ENCODE measurements around the gene WASF3.

The WASF3 gene

GRCh38 chr13:26590379-26590778 lies 32.9 kb downstream of the WASF3 start:
- DNase-seq (ENCODE audit: low read depth): no peak

DNA sequence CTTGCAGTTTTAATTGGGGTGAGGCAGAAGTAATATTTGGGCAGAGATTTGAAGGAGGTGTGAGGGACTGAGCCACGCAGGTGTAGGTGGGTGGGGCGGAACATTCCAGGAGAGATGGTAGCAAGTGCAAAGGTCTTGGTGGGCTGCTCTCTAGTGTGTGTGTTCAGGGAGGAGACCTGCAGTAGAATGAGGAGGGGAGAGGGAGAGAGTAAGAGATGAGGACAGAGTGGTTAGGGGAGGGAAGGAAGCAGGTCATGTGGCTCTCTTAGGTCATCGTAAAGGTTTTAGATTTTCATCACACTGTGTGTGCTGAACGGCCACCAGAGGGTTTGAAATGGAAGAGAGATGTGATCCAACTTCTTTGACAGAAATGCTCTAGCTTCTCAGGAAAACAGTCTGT lies 33.5 kb downstream of the WASF3 start:
- no peak for DNase-seq (ENCODE audit: low read depth)

- DNase-seq (ENCODE audit: low read depth): no peak
These were observed 34.2 kb downstream of the WASF3 start for GRCh38 chr13:26591672-26592071.

DNA sequence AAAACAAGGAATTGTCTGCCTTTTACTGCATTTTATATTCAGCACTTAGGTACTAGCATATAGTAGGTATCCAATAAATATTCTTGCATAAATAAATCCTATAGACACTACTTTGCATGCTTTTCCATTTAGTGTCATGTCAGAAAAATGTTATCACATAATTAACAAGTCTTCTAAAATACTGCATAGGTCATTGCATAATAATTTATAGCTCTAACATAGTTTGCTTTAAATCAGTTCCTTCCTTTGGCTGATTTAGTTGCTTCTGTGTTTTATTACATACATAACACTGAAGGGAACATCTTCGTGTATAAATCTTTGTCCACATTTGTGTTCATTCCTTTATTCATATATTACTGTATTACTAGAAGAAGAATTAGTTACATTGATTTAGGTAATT lies 36.2 kb downstream of the WASF3 start:
- DNase-seq (ENCODE audit: low read depth): no peak

DNA sequence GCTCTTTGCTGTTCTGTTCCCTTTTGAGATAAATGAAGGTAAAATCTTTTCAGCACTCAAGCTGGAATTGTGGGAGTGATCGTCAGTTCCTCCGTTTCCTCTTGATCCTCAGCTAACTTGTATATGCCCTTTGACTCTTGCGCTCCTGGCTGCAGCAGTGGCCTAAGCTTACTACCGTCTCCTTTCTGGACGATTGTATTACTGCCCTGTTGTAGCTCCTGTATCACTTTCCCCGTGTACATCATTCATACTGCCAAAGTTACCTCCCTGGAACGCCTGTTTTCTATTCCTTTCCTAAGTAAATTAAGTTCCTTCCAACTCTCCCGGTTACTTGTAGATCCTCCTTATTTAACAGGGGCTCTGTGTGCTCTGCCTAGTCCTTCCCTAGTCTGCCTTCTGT lies 36.9 kb downstream of the WASF3 start:
- no peak for DNase-seq (ENCODE audit: low read depth)

DNA sequence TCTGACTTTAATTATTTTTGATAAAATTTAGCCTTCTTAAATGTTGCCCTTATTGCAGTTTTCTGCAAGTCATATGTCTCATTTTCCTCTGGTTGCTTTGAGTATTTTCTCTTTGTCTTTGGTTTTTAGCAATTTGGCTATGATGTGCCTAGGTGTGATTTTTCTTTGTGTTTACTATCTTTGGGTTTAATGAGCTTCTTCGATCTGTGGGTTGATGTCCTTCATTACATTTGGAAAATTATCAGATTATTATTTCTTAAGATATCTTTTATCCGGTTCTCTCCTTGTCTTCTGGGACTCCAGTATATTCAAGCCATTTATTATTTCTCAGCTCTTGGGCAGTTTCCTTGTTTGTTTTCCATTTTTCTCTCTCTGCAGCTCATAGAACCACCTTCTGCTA lies 39.0 kb downstream of the WASF3 start:
- no peak for DNase-seq (ENCODE audit: low read depth)

- DNase-seq (ENCODE audit: low read depth): no peak
These were observed 41.9 kb downstream of the WASF3 start for GRCh38 chr13:26599403-26599802.

DNA sequence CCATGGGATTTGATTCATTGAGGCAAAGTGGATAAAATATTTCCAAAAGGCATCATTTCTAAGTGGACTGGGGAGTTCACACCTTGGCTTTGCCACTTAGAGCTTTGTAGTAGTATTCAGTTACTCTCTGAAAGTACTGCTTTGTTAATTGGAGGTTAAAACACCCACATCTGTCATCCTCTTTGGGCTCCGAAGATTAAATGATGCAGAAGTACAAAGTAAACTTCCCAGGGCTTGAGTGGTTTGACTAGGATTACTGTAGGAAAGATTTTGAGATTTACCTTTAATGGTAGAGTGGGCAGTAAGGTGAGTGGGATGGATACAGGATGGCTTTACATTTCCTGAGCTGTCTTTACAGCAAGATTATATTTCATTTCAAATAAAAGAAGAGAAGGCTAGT lies 42.4 kb downstream of the WASF3 start:
- no peak for DNase-seq (ENCODE audit: low read depth)

GRCh38 chr13:26600343-26600742 lies 42.9 kb downstream of the WASF3 start:
- peak; percentile 33 for DNase-seq (ENCODE audit: low read depth)

DNA sequence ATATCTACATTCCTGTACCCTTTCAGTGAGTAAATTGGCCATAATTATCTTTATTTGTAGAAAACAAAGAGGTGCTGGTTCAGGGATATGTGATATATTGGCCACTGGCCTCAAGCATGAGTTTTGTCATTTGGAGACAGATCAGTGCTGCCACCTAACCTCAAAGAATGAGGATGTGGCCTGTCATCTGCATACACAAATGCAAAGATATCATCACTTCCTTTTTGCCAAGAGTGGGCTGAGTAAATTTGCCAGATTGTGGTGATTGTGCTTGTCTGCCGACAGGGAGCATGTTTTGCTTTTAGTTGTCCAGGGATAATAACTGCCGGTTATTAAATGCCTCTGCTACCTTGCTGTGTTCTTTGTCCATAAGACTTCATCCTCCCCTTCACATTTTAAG lies 44.2 kb downstream of the WASF3 start:
- peak; percentile 32 for DNase-seq (ENCODE audit: low read depth)

DNA sequence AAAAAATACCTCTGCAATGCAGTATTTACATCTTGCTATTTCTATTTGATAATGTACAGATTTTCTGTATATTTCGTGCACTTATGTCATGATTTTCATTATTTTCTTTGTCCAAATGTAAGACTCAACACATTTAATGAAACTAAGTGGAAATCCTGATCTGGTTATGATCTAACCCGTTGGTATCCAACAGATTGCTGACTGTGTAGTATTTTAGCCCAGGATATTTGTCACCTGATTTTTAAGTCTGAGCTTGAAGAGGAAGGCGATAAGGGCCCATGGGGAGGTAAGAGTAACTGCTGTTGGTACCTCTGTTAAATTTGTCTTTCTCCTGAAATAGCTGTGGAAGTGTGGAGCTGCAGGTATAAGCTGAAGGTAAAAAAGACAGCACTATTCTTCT lies 45.3 kb downstream of the WASF3 start:
- no peak for DNase-seq (ENCODE audit: low read depth)

DNA sequence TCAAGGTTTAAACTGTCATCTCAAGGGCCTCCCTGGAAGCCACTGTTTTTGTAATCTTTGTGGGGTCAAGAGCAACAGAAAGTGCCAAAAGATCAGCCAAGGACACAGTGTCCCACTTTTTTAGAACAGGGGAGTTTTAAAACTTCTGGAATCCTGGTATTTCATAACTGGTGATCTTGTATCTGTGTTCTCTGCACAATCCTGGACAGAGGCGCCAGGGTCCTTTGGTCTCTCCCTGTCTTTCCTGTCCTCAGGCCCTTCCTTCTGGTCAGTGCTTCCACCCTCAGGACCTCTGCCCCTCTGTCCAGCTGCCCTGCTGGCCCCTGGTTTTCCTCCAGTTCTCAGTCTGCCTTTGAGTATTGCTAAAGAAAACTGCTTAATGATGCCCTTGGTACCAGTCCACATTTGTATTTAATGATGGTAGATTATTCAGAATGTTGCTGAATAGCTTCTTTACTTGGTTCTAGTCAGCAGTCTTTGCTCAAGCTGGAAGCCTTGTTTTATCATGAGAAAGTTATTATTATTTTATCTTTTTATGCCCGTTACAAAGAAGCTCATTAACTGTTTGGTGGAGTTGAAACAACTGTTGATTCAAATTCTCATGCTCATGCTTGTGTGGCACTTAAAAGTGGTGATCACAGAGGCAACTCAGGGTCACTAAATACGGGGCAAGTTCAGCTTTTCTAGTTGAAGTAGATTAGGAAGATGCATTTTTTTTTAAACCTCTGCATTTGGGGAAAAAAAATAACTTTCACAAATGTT lies 47.5 kb downstream of the WASF3 start:
- DNase-seq (ENCODE audit: low read depth): no peak

DNA sequence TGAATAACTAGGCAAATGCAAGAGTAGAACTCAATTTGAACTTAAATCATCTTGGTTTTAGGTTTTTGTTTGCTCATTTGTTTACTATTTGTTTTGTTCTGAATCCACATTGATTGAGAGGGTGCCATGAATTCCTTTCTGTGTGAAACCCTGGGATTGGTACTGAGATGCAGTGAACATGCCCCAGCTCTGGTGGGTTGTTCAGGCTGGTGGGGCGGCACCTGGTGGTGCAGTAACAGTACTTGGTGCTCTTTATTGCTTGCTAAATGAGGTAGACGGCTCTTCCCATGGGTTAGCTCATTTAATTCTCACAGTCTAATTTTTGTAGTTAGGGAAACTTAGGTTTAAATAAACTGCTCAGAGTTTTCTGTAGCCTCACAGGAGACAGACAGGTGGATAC lies 48.4 kb downstream of the WASF3 start:
- DNase-seq (ENCODE audit: low read depth): no peak

GRCh38 chr13:26606631-26607030 lies 49.1 kb downstream of the WASF3 start:
- no peak for DNase-seq (ENCODE audit: low read depth)

GRCh38 chr13:26614721-26615120 lies 57.2 kb downstream of the WASF3 start:
- DNase-seq (ENCODE audit: low read depth): no peak

- peak; percentile 43 for DNase-seq (ENCODE audit: low read depth)
These were observed 58.6 kb downstream of the WASF3 start for GRCh38 chr13:26616126-26616525.

GRCh38 chr13:26618726-26619125 lies 61.2 kb downstream of the WASF3 start:
- no peak for DNase-seq (ENCODE audit: low read depth)

DNA sequence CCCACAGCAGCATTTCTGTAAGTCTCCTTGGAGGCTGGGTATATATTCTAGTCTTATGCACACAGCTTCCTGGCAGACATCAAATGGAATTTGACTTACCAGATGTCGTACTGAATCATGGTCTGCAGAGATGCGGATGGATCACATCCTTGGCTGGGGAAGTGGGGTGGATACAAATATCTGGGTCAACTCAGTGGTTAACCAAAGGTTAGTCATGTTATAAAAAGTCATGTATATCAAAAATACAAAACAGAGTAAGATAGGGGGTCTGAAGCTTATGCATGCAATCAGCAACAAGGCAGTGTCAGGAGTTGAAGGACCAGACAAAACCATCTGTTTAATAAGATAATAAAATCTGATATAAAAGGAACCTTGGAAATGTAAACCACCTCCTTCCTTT lies 61.9 kb downstream of the WASF3 start:
- DNase-seq (ENCODE audit: low read depth): peak; percentile 53

GRCh38 chr13:26621731-26622401 lies 64.4 kb downstream of the WASF3 start:
- DNase-seq (ENCODE audit: low read depth): no peak

- no peak for DNase-seq (ENCODE audit: low read depth)
These were observed 65.6 kb downstream of the WASF3 start for GRCh38 chr13:26623125-26623524.

GRCh38 chr13:26624572-26624971 lies 67.1 kb downstream of the WASF3 start:
- DNase-seq (ENCODE audit: low read depth): no peak

DNA sequence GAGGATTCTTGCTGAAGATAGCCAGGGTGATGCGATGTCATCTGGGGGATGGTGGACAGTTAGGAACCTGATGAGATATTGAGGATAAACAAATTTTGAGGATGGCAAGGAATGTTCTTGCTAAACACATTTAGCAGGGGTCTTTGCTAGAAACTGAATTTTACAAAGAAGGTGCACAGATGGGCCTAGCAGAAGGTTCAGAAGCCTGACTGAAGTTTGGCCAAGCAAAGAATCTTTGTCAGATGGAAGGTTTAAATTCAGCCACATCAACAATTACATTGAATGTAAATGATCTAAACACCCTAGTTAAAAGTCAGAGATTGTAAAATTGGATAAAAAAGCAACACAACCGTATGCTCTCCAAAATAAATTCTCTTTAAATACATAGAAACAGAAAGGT lies 68.8 kb downstream of the WASF3 start:
- DNase-seq (ENCODE audit: low read depth): no peak

DNA sequence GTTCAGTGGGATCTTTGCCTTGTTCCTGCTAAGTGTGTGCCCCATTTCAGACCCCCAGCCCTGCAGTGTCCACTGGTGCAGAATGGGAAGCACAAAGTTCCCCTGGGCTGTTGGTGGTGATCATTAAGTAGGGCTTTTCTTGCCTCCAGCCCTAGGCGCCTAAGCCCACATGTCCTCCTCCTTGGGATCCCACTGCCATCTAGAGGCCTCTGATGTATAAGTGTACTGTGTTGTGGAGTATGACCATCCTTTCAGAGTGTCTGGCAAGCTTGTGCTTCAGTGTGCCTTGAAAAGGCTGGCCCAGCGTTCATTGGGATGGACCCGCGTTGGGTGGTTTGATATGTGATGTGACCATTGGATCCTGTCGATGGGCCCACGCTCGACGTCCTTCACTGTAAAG lies 71.2 kb downstream of the WASF3 start:
- no peak for DNase-seq (ENCODE audit: low read depth)

- no peak for DNase-seq (ENCODE audit: low read depth)
These were observed 71.9 kb downstream of the WASF3 start for GRCh38 chr13:26629260-26629825.

Data from GM04503 (cell line).